ENCODE results near the gene JDP2. TPM values are rescaled to one million over a fixed set of nuclear protein-coding genes. Genes with fewer than 3 reads are reported as not detected.

The JDP2 gene
- total RNA-seq, 6 experiments from 2014 or later, result 48.0 to 67.8 (median 61.8) TPM

DNA sequence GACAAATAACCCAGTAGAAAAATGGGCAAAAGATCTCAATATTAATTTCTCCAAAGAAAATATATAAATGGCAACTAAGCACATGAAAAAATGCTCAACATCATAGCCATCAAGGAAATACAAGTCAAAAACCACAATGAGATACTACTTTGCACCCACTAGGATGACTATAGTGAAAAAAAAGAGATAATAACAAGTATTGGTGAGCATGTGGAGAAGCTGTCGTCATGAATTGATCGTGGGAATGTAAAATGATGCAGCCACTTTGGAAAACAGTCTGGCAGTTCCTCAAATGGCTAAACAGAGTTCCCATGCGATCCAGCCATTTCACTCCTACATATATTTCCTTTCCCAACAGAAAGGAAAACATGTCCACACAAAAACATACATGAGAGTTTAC, 18.1 kb downstream of the JDP2 start:
- no peak for TF ChIP-seq CTCF (IDR thresholded peaks at IDR 0.05)
- no peak for DNase-seq
- Mint-ChIP-seq H3K36me3 (ENCODE audit: low read depth) (peaks cover 54% of the 10 kb centered on the region), H3K4me1 (ENCODE audit: low read depth) (peaks cover 43% of the 10 kb centered on the region), H3K27me3 (ENCODE audit: insufficient read depth) (peaks cover 4% of the 10 kb centered on the region), H3K4me3 (no peak overlapping the region), H3K27ac (no peak overlapping the region), H3K9me3 (no peaks in the 10 kb centered on the region)

GRCh38 chr14:75446447-75446846, 18.6 kb downstream of the JDP2 start:
- no peak overlapping the region for H3K27ac Mint-ChIP-seq
- no peaks in the 10 kb centered on the region for H3K9me3 Mint-ChIP-seq

DNA sequence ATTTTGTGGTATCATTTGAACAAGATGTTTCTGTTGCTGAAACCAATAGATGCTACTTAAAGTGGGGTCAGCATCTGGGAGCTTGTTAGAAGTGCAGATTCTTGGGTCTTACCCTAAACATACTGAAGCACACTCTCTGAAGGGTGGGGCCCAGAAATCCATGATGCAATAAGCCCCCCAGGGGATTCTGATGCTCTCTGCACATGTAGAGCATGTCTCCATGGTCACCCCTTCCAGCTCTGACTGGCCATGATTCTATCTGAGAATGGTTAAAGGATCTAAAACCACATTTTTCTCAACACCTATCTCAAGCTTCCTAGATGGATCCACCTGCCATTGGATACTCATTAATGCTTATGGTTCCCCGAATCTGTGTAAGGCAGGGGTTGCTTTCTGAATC, 20.4 kb downstream of the JDP2 start:
- Mint-ChIP-seq H3K27ac (no peak overlapping the region), H3K9me3 (no peaks in the 10 kb centered on the region), H3K36me3 (ENCODE audit: low read depth) (peaks cover 32% of the 10 kb centered on the region), H3K27me3 (ENCODE audit: insufficient read depth) (peaks cover 2% of the 10 kb centered on the region; the same call in 1 of the 2 replicates), H3K4me1 (ENCODE audit: low read depth) (peaks cover 41% of the 10 kb centered on the region), H3K4me3 (no peak overlapping the region)
- TF ChIP-seq CTCF (IDR thresholded peaks at IDR 0.05), result no peak
- DNase-seq, result no peak

More at GRCh38 chr14:75446447-75446846, 18.6 kb downstream of the JDP2 start:
- TF ChIP-seq CTCF (IDR thresholded peaks at IDR 0.05), result no peak
- Mint-ChIP-seq H3K4me3 (no peak overlapping the region), H3K27me3 (ENCODE audit: insufficient read depth) (peaks cover 4% of the 10 kb centered on the region), H3K4me1 (ENCODE audit: low read depth) (peaks cover 43% of the 10 kb centered on the region), H3K36me3 (ENCODE audit: low read depth) (peaks cover 49% of the 10 kb centered on the region)
- no peak for DNase-seq

GRCh38 chr14:75449036-75449435, 21.2 kb downstream of the JDP2 start:
- no peak overlapping the region for H3K4me3 Mint-ChIP-seq
- no peak for DNase-seq
- H3K27ac Mint-ChIP-seq, result no peak overlapping the region
- no peak for TF ChIP-seq CTCF (IDR thresholded peaks at IDR 0.05)
- peaks cover 28% of the 10 kb centered on the region for H3K36me3 Mint-ChIP-seq (ENCODE audit: low read depth)
- peaks cover 45% of the 10 kb centered on the region for H3K4me1 Mint-ChIP-seq (ENCODE audit: low read depth)
- H3K9me3 Mint-ChIP-seq, result no peaks in the 10 kb centered on the region
- H3K27me3 Mint-ChIP-seq (ENCODE audit: insufficient read depth), result peaks cover 3% of the 10 kb centered on the region; the same call in 1 of the 2 replicates

GRCh38 chr14:75449696-75450095, 21.9 kb downstream of the JDP2 start:
- H3K36me3 Mint-ChIP-seq (ENCODE audit: low read depth), result peaks cover 28% of the 10 kb centered on the region
- H3K4me3 Mint-ChIP-seq, result no peak overlapping the region
- TF ChIP-seq CTCF (IDR thresholded peaks at IDR 0.05), result no peak
- no peaks in the 10 kb centered on the region for H3K9me3 Mint-ChIP-seq
- no peak for DNase-seq
- H3K4me1 Mint-ChIP-seq (ENCODE audit: low read depth), result peaks cover 51% of the 10 kb centered on the region
- peak overlapping the region; percentile 64 for H3K27ac Mint-ChIP-seq
- H3K27me3 Mint-ChIP-seq (ENCODE audit: insufficient read depth), result peaks cover 3% of the 10 kb centered on the region; the same call in 1 of the 2 replicates

Measured in HFFc6 (cell line).